Left colon (tissue), 2 donors: ENCODE data around the gene CRYGD. TPM values are rescaled to one million over a fixed set of nuclear protein-coding genes. Genes with fewer than 3 reads are reported as not detected.
A peak's percentile ranks its signal among the peaks of the same experiment; 100 is the strongest.
"Not testable (repeated sequence)": the region's sequence is repeated elsewhere in the genome, so short reads cannot be mapped to it uniquely, and the experiment has no call there.

ENCODE experiments used
- ATAC-seq: fragments of 200-7000 bp; cut with Tn5 transposase; one replicate; pipeline ENCODE4 v1.9.1; 2020; ENCODE audit warnings: mild to moderate bottlenecking, moderate library complexity
- DNase-seq, 2 donors: peaks; one replicate each; pipeline ENCODE4 v3.0.0-alpha.2; 2020
- intact Hi-C, 2 donors: fragments of 100-400 bp; cut with DNase I in 1 of 2; cut with micrococcal nuclease in 1 of 2; formaldehyde crosslinking; loops; one replicate each; pipeline versions ENCODE4 v1.11.2 to v1.14.0; 2022; cut with DNase I, micrococcal nuclease
- total RNA-seq, 2 donors: library from RNA; stranded (reverse); fragmentation: NEBNext Ultra II Directional; extraction: Animal tissue kit (Norgen Biotek cat#: 25700); gene quantifications; one replicate each; pipeline ENCODE4 v1.2.1, GENCODE V29; 2021
- donor health status: DM: no; HTN: no; CAD: no.
- donor health status: DM: yes; HTN: yes; CAD: no.

Gene CRYGD
- total RNA-seq, 2 donors from 2014 or later, result not detected

GRCh38 chr2:208134928-208135586 lies 10.7 kb upstream of the CRYGD start:
- DNase-seq (no peak), ATAC-seq (peak; percentile 20)
- intact Hi-C loops, result no loop called here

GRCh38 chr2:208130712-208131110 lies 6.4 kb upstream of the CRYGD start:
- intact Hi-C loops, result no loop called here
- no peak for ATAC-seq
- DNase-seq, result no peak

GRCh38 chr2:208129744-208130711 lies 5.7 kb upstream of the CRYGD start, which contains the start of gene CRYGC:
TSS of gene CRYGC (minus strand) at chr2:208129828. CDS start at chr2:208129792, 36 bp downstream.
- peak; percentile 44 for DNase-seq
- intact Hi-C loops, result no loop called here
- peak; percentile 98 for ATAC-seq

GRCh38 chr2:208128136-208128535 lies 3.8 kb upstream of the CRYGD start:
- intact Hi-C loops, result no loop called here
- DNase-seq (no peak), ATAC-seq (no peak)

- DNase-seq, result no peak
- no peak for ATAC-seq
- intact Hi-C loops, result no loop called here
Observed at GRCh38 chr2:208127090-208127489, 2.8 kb upstream of the CRYGD start.

- intact Hi-C loops, result no loop called here
- peak; percentile 52 for ATAC-seq
- no peak for DNase-seq
Observed at GRCh38 chr2:208125251-208125650, 927 bp upstream of the CRYGD start.

- ATAC-seq (no peak), DNase-seq (no peak)
- intact Hi-C loops, result no loop called here
Observed at GRCh38 chr2:208122248-208122647, 2.1 kb downstream of the CRYGD start.

- no peak for DNase-seq
- intact Hi-C loops, result no loop called here
- no peak for ATAC-seq
Observed at GRCh38 chr2:208118918-208119317, 5.4 kb downstream of the CRYGD start.

GRCh38 chr2:208117390-208117789 lies 6.9 kb downstream of the CRYGD start:
- DNase-seq, intact Hi-C loops, ATAC-seq: not testable (repeated sequence)

GRCh38 chr2:208112969-208113368 lies 11.4 kb downstream of the CRYGD start:
- DNase-seq, result no peak
- ATAC-seq, result no peak
- intact Hi-C loops, result no loop called here

- ATAC-seq, DNase-seq, intact Hi-C loops: not testable (repeated sequence)
Observed at GRCh38 chr2:208112273-208112745, 12.0 kb downstream of the CRYGD start.

- no peak for ATAC-seq
Observed at GRCh38 chr2:208103616-208104015, 20.7 kb downstream of the CRYGD start.

GRCh38 chr2:208101716-208102631 lies 22.4 kb downstream of the CRYGD start:
- ATAC-seq, result peak; percentile 70
- DNase-seq, result no peak
- intact Hi-C loops, result no loop called here

More at GRCh38 chr2:208103616-208104015, 20.7 kb downstream of the CRYGD start:
- intact Hi-C loops, result no loop called here
- no peak for DNase-seq

GRCh38 chr2:208099682-208100470 lies 24.4 kb downstream of the CRYGD start:
- no peak for DNase-seq
- intact Hi-C loops, result no loop called here

GRCh38 chr2:208098701-208099100 lies 25.6 kb downstream of the CRYGD start:
- DNase-seq, ATAC-seq, intact Hi-C loops: not testable (repeated sequence)

More at GRCh38 chr2:208099682-208100470, 24.4 kb downstream of the CRYGD start:
- no peak for ATAC-seq

GRCh38 chr2:208098267-208098666 lies 26.1 kb downstream of the CRYGD start:
- intact Hi-C loops, result no loop called here
- no peak for DNase-seq
- no peak for ATAC-seq

GRCh38 chr2:208097801-208098200 lies 26.5 kb downstream of the CRYGD start:
- intact Hi-C loops, result no loop called here
- DNase-seq, result no peak
- ATAC-seq, result no peak

- intact Hi-C loops, result no loop called here
- DNase-seq (no peak), ATAC-seq (no peak)
Observed at GRCh38 chr2:208097313-208097712, 27.0 kb downstream of the CRYGD start.
